BE2C (cell line): Measurements from ENCODE around the gene DYNAP.

Experiments
- DNase-seq: peaks from one replicate; pipeline ENCODE4 v3.0.0-alpha.2; 2020
- H3K27me3 ChIP-seq: fragments of 250-450 bp; sonication (Bioruptor Pico); 2 replicates; pipeline ENCODE4 v1.5.1; 2020; ENCODE audit warnings: mild to moderate bottlenecking
- H3K36me3 ChIP-seq: fragments of 250-450 bp; sonication (Bioruptor Pico); 2 replicates; pipeline ENCODE4 v1.5.1; 2020; ENCODE audit warnings: mild to moderate bottlenecking
- H3K4me1 ChIP-seq: fragments of 250-450 bp; sonication (Bioruptor Pico); 2 replicates; pipeline ENCODE4 v1.5.1; 2020
- H3K4me3 ChIP-seq: 2 replicates; pipeline ENCODE4 v1.5.1; 2011; ENCODE audit warnings: low read depth, low read length
- H3K9me3 ChIP-seq: fragments of 250-450 bp; sonication (Bioruptor Pico); 2 replicates; pipeline ENCODE4 v1.5.1; 2020
- TF ChIP-seq, protein P1 (sequence below): IDR thresholded peaks from 2 replicates; pipeline ENCODE4 v1.5.1; 2012; ENCODE audit warnings: mild to moderate bottlenecking, low read depth, low read length

DYNAP gene

DNA sequence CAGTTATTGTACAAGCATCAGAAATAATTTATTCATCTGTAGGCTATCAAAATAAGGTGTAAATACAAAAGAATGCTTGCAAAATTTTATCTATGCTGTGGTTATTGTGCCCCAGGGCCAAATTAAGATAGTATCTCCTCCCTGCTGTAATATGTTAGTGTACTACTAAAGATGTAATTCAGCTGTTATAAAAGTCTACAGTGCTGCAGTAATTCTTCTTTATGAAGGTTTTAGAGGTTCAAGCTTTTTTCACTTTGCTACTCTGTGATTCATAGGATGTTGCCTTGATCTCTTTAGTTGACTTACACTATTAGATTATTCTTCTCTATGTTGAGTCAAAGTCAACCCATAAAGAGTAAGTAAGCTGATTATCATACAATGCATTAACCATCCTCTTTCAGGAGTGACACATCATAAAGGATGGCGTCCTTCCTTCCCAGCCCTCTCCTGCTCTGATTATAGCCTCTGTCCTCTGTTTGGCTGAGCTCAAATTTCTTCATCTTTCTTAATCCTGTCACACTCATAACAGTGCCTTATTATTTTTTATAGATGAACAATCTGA lies 29.3 kb upstream of the DYNAP start:
- Histone ChIP-seq H3K27me3 (no peaks in the 10 kb centered on the region), H3K4me1 (no peaks in the 10 kb centered on the region), H3K36me3 (no peaks in the 10 kb centered on the region), H3K9me3 (no peaks in the 10 kb centered on the region), H3K4me3 (no peak overlapping the region)
- TF ChIP-seq, protein P1, sequence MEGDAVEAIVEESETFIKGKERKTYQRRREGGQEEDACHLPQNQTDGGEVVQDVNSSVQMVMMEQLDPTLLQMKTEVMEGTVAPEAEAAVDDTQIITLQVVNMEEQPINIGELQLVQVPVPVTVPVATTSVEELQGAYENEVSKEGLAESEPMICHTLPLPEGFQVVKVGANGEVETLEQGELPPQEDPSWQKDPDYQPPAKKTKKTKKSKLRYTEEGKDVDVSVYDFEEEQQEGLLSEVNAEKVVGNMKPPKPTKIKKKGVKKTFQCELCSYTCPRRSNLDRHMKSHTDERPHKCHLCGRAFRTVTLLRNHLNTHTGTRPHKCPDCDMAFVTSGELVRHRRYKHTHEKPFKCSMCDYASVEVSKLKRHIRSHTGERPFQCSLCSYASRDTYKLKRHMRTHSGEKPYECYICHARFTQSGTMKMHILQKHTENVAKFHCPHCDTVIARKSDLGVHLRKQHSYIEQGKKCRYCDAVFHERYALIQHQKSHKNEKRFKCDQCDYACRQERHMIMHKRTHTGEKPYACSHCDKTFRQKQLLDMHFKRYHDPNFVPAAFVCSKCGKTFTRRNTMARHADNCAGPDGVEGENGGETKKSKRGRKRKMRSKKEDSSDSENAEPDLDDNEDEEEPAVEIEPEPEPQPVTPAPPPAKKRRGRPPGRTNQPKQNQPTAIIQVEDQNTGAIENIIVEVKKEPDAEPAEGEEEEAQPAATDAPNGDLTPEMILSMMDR, result no peak
- no peak for DNase-seq

DNA sequence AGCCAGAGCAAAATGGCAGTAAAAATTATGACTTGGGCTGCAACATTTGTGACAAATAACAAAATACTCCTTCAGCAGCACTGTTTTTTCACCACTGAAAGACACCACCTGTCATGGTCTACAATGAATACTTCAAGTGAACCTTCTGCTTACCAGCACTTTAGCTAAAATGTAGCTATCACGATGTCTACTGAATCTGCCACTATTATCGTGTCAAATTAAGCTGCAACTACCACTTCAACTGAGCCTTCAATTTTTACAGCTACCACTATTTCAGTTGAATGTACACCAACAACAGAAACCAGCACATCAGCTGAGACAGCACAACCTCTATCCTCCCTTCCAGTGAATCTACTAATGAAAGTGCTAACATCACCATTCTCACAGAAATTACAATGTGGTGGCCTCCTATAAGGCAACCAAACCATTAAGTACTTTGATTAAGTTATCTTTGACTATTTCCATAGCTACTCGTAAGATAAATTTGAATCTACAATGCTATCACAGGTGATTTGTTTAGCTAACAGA lies 10.8 kb upstream of the DYNAP start:
- H3K4me3 ChIP-seq, result no peak overlapping the region
- H3K4me1 ChIP-seq, result no peaks in the 10 kb centered on the region
- no peaks in the 10 kb centered on the region for H3K36me3 ChIP-seq
- no peak for DNase-seq
- H3K27me3 ChIP-seq, result no peaks in the 10 kb centered on the region
- TF ChIP-seq, protein P1, result no peak
- no peaks in the 10 kb centered on the region for H3K9me3 ChIP-seq

DNA sequence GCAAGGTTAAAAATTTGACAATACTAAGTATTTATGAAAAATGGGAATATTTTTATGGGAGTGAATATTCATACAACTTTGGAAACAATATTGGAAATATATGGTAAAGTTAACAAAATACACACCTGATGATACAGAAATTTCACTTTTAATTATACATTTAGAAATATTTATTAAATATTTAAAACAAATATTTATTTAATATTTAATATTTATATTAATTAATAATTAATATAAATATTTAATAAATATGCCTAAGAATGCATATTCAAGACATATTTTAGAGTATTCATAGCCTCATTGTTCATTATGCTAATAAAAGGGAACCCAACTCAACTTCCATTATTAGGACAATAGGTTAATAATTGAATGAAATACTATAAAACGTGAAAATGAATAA lies 7.0 kb upstream of the DYNAP start:
- DNase-seq, result no peak
- H3K4me1 ChIP-seq, result no peaks in the 10 kb centered on the region
- no peaks in the 10 kb centered on the region for H3K27me3 ChIP-seq
- no peaks in the 10 kb centered on the region for H3K9me3 ChIP-seq
- no peak overlapping the region for H3K4me3 ChIP-seq
- TF ChIP-seq, protein P1, result no peak
- H3K36me3 ChIP-seq, result no peaks in the 10 kb centered on the region

DNA sequence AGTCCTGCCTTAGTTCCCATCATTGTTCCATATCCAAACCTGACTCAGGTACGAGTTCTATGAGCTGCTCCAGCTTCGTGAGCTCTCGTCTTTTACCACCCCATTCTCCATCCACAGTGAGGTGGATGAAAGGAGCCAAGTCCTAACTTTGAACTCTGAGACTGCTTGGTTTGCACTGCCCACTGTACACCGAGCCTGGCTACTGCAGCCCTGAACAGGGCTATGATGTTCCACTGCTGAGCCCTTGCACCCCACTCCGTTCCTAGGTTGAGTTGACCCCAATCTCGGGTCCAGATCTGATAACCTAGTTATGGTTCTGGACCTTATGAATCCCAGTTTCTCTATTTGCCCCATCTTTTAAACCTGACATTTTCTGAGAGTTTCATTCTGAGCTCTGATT lies 5.3 kb upstream of the DYNAP start:
- TF ChIP-seq, protein P1, result no peak
- H3K36me3 ChIP-seq, result no peaks in the 10 kb centered on the region
- H3K4me1 ChIP-seq, result no peaks in the 10 kb centered on the region
- no peaks in the 10 kb centered on the region for H3K9me3 ChIP-seq
- no peak overlapping the region for H3K4me3 ChIP-seq
- H3K27me3 ChIP-seq, result no peaks in the 10 kb centered on the region
- no peak for DNase-seq

DNA sequence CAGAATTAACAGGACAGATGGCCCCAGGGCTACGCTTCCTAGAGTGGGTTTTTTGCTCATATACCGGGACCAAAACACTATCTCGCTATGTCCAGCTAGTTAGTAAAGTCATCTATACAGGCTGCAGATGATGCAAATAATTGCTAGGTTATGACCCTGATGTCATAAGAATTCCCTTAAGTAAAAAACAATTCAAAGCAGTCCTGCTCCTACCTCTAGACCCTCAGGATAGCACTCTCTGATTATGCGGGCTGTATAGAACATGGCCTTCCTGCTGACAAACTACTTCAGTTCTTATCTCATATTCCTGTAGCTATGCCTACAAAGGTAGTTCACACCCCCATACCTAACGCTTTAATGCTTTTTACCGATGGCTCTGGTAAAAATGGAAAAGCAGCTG lies 13.2 kb downstream of the DYNAP start:
- Histone ChIP-seq H3K9me3 (no peaks in the 10 kb centered on the region), H3K4me3 (no peak overlapping the region), H3K36me3 (no peaks in the 10 kb centered on the region), H3K4me1 (no peaks in the 10 kb centered on the region), H3K27me3 (no peaks in the 10 kb centered on the region)
- TF ChIP-seq, protein P1, result no peak
- DNase-seq, result no peak

DNA sequence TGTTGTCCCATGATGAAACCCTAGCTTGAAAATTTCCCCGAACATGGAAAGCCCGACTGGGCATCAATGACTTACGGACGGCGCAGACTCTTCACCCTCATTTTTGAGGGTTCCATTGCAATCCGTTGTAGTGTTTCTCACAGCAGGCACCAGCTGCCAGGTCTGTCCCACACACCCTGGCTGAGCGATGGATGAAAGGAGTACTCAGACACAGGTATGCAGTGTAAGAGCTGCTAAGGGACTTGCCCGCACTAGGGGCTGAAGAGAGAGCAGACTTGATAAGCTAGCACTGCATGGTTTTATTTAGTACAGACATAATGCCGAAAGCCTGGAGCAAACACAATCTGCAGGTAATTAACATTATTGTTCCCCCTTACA lies 15.8 kb downstream of the DYNAP start:
- Histone ChIP-seq H3K36me3 (no peaks in the 10 kb centered on the region), H3K4me3 (no peak overlapping the region), H3K9me3 (no peaks in the 10 kb centered on the region), H3K27me3 (no peaks in the 10 kb centered on the region), H3K4me1 (no peaks in the 10 kb centered on the region)
- TF ChIP-seq, protein P1, result no peak
- DNase-seq, result no peak
